Neutrophil (primary cell): ENCODE data around the gene GBGT1.

ENCODE experiments used
- H3K27ac ChIP-seq: fragments of 200-600 bp; sonication (generic); 2 replicates; pipeline ENCODE4 v1.5.1; 2016; ENCODE audit warnings: mild to moderate bottlenecking, moderate library complexity
- H3K27me3 ChIP-seq: fragments of 200-600 bp; sonication (generic); 2 replicates; pipeline ENCODE4 v1.6.0; 2016; ENCODE audit warnings: mild to moderate bottlenecking
- H3K36me3 ChIP-seq: fragments of 200-600 bp; sonication (generic); 2 replicates; pipeline ENCODE4 v1.5.1; 2017
- H3K4me1 ChIP-seq, 2 experiments: fragments of 200-600 bp in 1 of 2; sonication (generic) in 1 of 2; 1 replicate in 1 of 2; 2 replicates in 1 of 2; pipeline versions ENCODE4 v1.5.1 to v1.6.1; 2013 to 2016; ENCODE audit warnings: low read depth in 1 of 2, low read length in 1 of 2, mild to moderate bottlenecking in 1 of 2, moderate library complexity in 1 of 2; ENCODE audit not compliant: control insufficient read depth in 1 of 2, insufficient read depth in 1 of 2
- H3K4me3 ChIP-seq, 2 experiments: fragments of 200-600 bp in 1 of 2; sonication (generic) in 1 of 2; 1 replicate in 1 of 2; 2 replicates in 1 of 2; pipeline ENCODE4 v1.5.1; 2013 to 2016; ENCODE audit warnings: low read depth in 1 of 2, low read length in 1 of 2, mild to moderate bottlenecking in 1 of 2, moderate library complexity in 1 of 2
- H3K9me3 ChIP-seq: fragments of 200-600 bp; sonication (generic); 2 replicates; pipeline ENCODE4 v1.5.1; 2016
- CTCF ChIP-seq: fragments of 200-600 bp; sonication (generic); IDR thresholded peaks from 2 replicates; pipeline ENCODE4 v1.5.1; 2016; ENCODE audit warnings: antibody characterized with exemption

Gene GBGT1

GRCh38 chr9:133144142-133144903, 19.4 kb downstream of the GBGT1 start:
- Histone ChIP-seq H3K36me3 (no peaks in the 10 kb centered on the region), H3K27ac (peak overlapping the region; percentile 38), H3K9me3 (no peaks in the 10 kb centered on the region), H3K4me1 (peaks cover 19 to 29% of the 10 kb centered on the region in 2 experiments), H3K4me3 (peak overlapping the region; percentile 50 to 63), H3K27me3 (peaks cover 33% of the 10 kb centered on the region)
- peak; percentile 96 for TF ChIP-seq CTCF

GRCh38 chr9:133143639-133144141, 20.0 kb downstream of the GBGT1 start:
- Histone ChIP-seq H3K27me3 (peaks cover 31% of the 10 kb centered on the region), H3K4me3 (peak overlapping the region; percentile 50 to 63), H3K4me1 (peaks cover 17 to 27% of the 10 kb centered on the region in 2 experiments), H3K9me3 (no peaks in the 10 kb centered on the region), H3K27ac (no peak overlapping the region), H3K36me3 (no peaks in the 10 kb centered on the region)
- no peak for TF ChIP-seq CTCF

- TF ChIP-seq CTCF = no peak
- no peaks in the 10 kb centered on the region for H3K36me3 ChIP-seq
- peaks cover 23% of the 10 kb centered on the region for H3K27me3 ChIP-seq
- H3K9me3 ChIP-seq = no peaks in the 10 kb centered on the region
- no peak overlapping the region for H3K4me3 ChIP-seq
- peaks cover 10 to 19% of the 10 kb centered on the region in 2 experiments for H3K4me1 ChIP-seq
- H3K27ac ChIP-seq = no peak overlapping the region
Measured at GRCh38 chr9:133142684-133143622, 20.8 kb downstream of the GBGT1 start.

GRCh38 chr9:133141833-133142595, 21.7 kb downstream of the GBGT1 start:
- no peaks in the 10 kb centered on the region for H3K36me3 ChIP-seq
- no peak overlapping the region for H3K4me3 ChIP-seq
- H3K27me3 ChIP-seq = peaks cover 19% of the 10 kb centered on the region
- H3K9me3 ChIP-seq = no peaks in the 10 kb centered on the region
- no peak overlapping the region for H3K27ac ChIP-seq
- H3K4me1 ChIP-seq = peaks cover 5 to 12% of the 10 kb centered on the region in 2 experiments
- no peak for TF ChIP-seq CTCF

- Histone ChIP-seq H3K27me3 (peaks cover 18% of the 10 kb centered on the region), H3K27ac (no peak overlapping the region), H3K4me3 (no peak overlapping the region), H3K4me1 (peaks cover 8 to 12% of the 10 kb centered on the region in 2 experiments), H3K9me3 (no peaks in the 10 kb centered on the region), H3K36me3 (no peaks in the 10 kb centered on the region)
- TF ChIP-seq CTCF = no peak
Measured at GRCh38 chr9:133140606-133141005, 23.1 kb downstream of the GBGT1 start.
